ENCODE results near the gene RNU6-9.

GRCh38 chr19:843836-844545 lies 49.3 kb upstream of the RNU6-9 start:
- TF ChIP-seq PREB (CRISPR knock-in tag; IDR thresholded peaks at IDR 0.05; ENCODE audit: borderline replicate concordance) (no peak), TP53 (CRISPR knock-in tag; IDR thresholded peaks at IDR 0.05) (no peak), CTCF (IDR thresholded peaks at IDR 0.05) (no peak), SMAD3 (CRISPR knock-in tag; IDR thresholded peaks at IDR 0.05; ENCODE audit: borderline replicate concordance) (no peak), ELF4 (CRISPR knock-in tag; IDR thresholded peaks at IDR 0.05; ENCODE audit: low read depth) (no peak), AR (CRISPR knock-in tag; IDR thresholded peaks at IDR 0.05) (no peak), NR3C1 (CRISPR knock-in tag; conservative IDR thresholded peaks at IDR 0.05; ENCODE audit: low read depth) (no peak)

Measured in WTC11 (cell line).